Stomach (tissue), 9 donors: ENCODE data around the gene TLE2. TPM values are rescaled to one million over a fixed set of nuclear protein-coding genes. Genes with fewer than 3 reads are reported as not detected.
A peak's percentile ranks its signal among the peaks of the same experiment; 100 is the strongest.
"Not testable (repeated sequence)": the region's sequence is repeated elsewhere in the genome, so short reads cannot be mapped to it uniquely, and the experiment has no call there.

Experiments used
- DNase-seq, 2 donors: peaks; one replicate each; pipeline versions ENCODE4 v3.0.0 to v3.0.0-alpha.2; 2013 to 2019
- H3K27ac ChIP-seq, 5 donors: fragments of 200-600 bp in 4 of 5; sonication (generic) in 4 of 5; one replicate each; pipeline ENCODE4 v1.5.1; 2013 to 2019; ENCODE audit warnings: mild to moderate bottlenecking in 1 of 5, moderate library complexity in 1 of 5
- H3K27me3 ChIP-seq, 3 donors: fragments of 200-600 bp; sonication (generic); one replicate each; pipeline ENCODE4 v1.5.1; 2017 to 2019; ENCODE audit warnings: mixed run types in 1 of 3
- H3K36me3 ChIP-seq, 4 donors: fragments of 200-600 bp; sonication (generic); 1 replicate in 3 of 4; 2 replicates in 1 of 4; pipeline ENCODE4 v1.5.1; 2016 to 2019
- H3K4me1 ChIP-seq, 4 donors: fragments of 200-600 bp; sonication (generic); one replicate each; pipeline ENCODE4 v1.5.1; 2016 to 2019
- H3K4me3 ChIP-seq, 4 donors: fragments of 200-600 bp; sonication (generic) in 3 of 4; one replicate each; pipeline ENCODE4 v1.5.1; 2016 to 2019; ENCODE audit warnings: mild to moderate bottlenecking in 1 of 4
- H3K9me3 ChIP-seq, 4 donors: fragments of 200-600 bp; sonication (generic); one replicate each; pipeline ENCODE4 v1.5.1; 2016 to 2019
- EP300 ChIP-seq: sonication (generic); formaldehyde crosslinking; IDR thresholded peaks from one replicate; pipeline ENCODE4 v1.6.1; 2017; ENCODE audit warnings: antibody characterized with exemption
- POLR2A ChIP-seq, 4 donors: fragments of 450-650 bp; IDR thresholded peaks; one replicate each; pipeline ENCODE4 v1.6.1; 2016; ENCODE audit warnings: antibody characterized with exemption in 4 of 4, control low read depth in 2 of 4, mild to moderate bottlenecking in 1 of 4, moderate library complexity in 1 of 4
- POLR2AphosphoS5 ChIP-seq, 3 donors: sonication (generic); formaldehyde crosslinking; IDR thresholded peaks; one replicate each; pipeline ENCODE4 v1.6.1; 2016; ENCODE audit warnings: antibody characterized with exemption in 3 of 3
- WGBS, 5 donors: extraction: QIAGEN DNeasy Blood & Tissue Kit in 3 of 5; methylation state at CpG; one replicate each; pipeline versions ENCODE4 v1.1.5 to v1.1.7; 2013 to 2018; 5-methylcytosine and 5-hydroxymethylcytosine counted together
- intact Hi-C: fragments of 100-400 bp; cut with DNase I; formaldehyde crosslinking; loops from one replicate; pipeline ENCODE4 v1.15.1; 2023; ENCODE audit warnings: low total_unique reads
- polyA plus RNA-seq, 3 donors: library from polyadenylated mRNA; stranded (reverse); fragments of 200-250 nt; gene quantifications; one replicate each; pipeline ENCODE4 v1.2.3, GENCODE V29; 2013
- total RNA-seq, 5 donors: library from RNA; depleted of rRNA; stranded (reverse); fragments of >200 nt; gene quantifications; one replicate each; pipeline versions ENCODE4 v1.1.0 to v1.2.3, GENCODE V29; 2014 to 2016
- TF ChIP-seq, protein P1 (sequence below), 7 experiments: fragments of 450-650 bp in 4 of 7; fragments of 200-600 bp in 3 of 7; sonication (generic) in 3 of 7; IDR thresholded peaks; one replicate each; pipeline ENCODE4 v1.5.1; 2016 to 2019; ENCODE audit warnings: antibody characterized with exemption in 7 of 7, control low read depth in 2 of 7, mild to moderate bottlenecking in 1 of 7
- donor health status: healthy with polysubstance abuse.
- donor health status: Bipolar disorder and iron deficiency.
- donor health status: healthy.

The TLE2 gene
- total and polyA plus RNA-seq, 8 donors: 13.8 to 92.9 (median 23.8) TPM

DNA sequence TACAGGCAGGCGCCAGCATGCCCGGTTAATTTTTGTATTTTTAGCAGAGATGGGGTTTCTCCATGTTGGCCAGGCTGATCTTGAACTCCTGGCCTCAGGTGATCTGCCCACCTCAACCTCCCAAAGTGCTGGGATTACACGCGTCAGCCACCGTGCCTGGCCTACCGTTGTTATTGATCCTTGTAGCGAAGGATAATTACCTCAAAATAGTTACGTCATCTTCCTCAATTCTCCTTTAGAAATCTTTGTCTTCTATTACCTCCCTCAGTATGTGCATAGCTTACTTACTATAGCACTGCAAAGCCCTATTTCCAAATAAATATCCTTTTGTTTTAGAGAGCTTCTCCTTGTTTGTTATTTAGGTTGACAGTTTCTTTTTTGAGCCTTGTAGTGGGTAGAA lies 61.1 kb downstream of the TLE2 start:
- Histone ChIP-seq H3K4me3 (no peak overlapping the region), H3K27me3 (no peaks in the 10 kb centered on the region), H3K27ac (no peak overlapping the region), H3K36me3 (no peaks in the 10 kb centered on the region), H3K4me1 (peaks cover 15 to 35% (median 24%) of the 10 kb centered on the region in 4 donors), H3K9me3 (no peaks in the 10 kb centered on the region)
- 78 to 88% (median 86%) methylated on average over 8 of the region's 8 CpGs for WGBS, 5 donors
- intact Hi-C loops: no loop called here
- DNase-seq: no peak
- TF ChIP-seq, protein P1, sequence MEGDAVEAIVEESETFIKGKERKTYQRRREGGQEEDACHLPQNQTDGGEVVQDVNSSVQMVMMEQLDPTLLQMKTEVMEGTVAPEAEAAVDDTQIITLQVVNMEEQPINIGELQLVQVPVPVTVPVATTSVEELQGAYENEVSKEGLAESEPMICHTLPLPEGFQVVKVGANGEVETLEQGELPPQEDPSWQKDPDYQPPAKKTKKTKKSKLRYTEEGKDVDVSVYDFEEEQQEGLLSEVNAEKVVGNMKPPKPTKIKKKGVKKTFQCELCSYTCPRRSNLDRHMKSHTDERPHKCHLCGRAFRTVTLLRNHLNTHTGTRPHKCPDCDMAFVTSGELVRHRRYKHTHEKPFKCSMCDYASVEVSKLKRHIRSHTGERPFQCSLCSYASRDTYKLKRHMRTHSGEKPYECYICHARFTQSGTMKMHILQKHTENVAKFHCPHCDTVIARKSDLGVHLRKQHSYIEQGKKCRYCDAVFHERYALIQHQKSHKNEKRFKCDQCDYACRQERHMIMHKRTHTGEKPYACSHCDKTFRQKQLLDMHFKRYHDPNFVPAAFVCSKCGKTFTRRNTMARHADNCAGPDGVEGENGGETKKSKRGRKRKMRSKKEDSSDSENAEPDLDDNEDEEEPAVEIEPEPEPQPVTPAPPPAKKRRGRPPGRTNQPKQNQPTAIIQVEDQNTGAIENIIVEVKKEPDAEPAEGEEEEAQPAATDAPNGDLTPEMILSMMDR (IDR thresholded peaks at IDR 0.05): no peak
- no peak for TF ChIP-seq EP300
- TF ChIP-seq POLR2AphosphoS5 (IDR thresholded peaks at IDR 0.05): no peak
- TF ChIP-seq POLR2A (IDR thresholded peaks at IDR 0.05): no peak

DNA sequence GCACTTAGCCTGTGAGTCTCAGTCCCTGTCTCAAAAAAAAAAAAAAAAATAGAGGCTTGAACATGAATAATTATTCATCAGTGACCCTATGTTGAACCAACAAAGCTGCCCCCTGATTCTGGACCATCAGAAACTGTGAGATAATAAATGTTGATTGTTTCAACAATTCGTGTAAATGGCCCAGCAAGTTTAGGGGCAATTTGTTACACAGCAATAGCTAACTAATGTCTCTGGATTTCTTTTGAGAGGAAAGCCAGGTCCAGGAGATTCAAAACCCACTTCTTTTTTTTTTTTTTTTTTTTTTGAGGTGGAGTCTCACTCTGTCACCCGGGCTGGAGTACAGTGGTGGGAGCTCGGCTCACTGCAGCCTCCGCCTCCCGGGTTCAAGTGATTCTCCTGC lies 64.2 kb downstream of the TLE2 start:
- no peaks in the 10 kb centered on the region for H3K36me3 ChIP-seq
- intact Hi-C loops: loop anchor here (5.0 kb wide), 1 partner anchor 142 kb away; no protein-coding TSS in a partner anchor
- TF ChIP-seq POLR2AphosphoS5 (IDR thresholded peaks at IDR 0.05): no peak
- no peak for TF ChIP-seq EP300
- no peak for TF ChIP-seq POLR2A (IDR thresholded peaks at IDR 0.05)
- TF ChIP-seq, protein P1 (IDR thresholded peaks at IDR 0.05): no peak
- H3K27ac ChIP-seq: no peak overlapping the region
- H3K4me1 ChIP-seq: peaks cover 14 to 26% (median 18%) of the 10 kb centered on the region in 4 donors
- H3K27me3 ChIP-seq: no peaks in the 10 kb centered on the region
- no peak overlapping the region for H3K4me3 ChIP-seq
- DNase-seq: no peak
- no peaks in the 10 kb centered on the region for H3K9me3 ChIP-seq
- WGBS, 5 donors: 90 to 97% (median 95%) methylated on average over 5 of the region's 5 CpGs

GRCh38 chr19:2963631-2964030 lies 65.4 kb downstream of the TLE2 start:
- not testable (repeated sequence) for H3K27me3 ChIP-seq, DNase-seq, H3K9me3 ChIP-seq, H3K36me3 ChIP-seq, H3K27ac ChIP-seq, H3K4me3 ChIP-seq
- intact Hi-C loops: loop anchor here (5.0 kb wide), 1 partner anchor 144 kb away; no protein-coding TSS in a partner anchor
- 75 to 87% (median 80%) methylated on average over 12 of the region's 12 CpGs for WGBS, 5 donors
- peaks cover 5 to 15% (median 9%) of the 10 kb centered on the region in 4 donors for H3K4me1 ChIP-seq

GRCh38 chr19:2963122-2963521 lies 66.0 kb downstream of the TLE2 start:
- no peak overlapping the region for H3K27ac ChIP-seq
- H3K36me3 ChIP-seq: no peaks in the 10 kb centered on the region
- H3K4me3 ChIP-seq: no peak overlapping the region
- intact Hi-C loops: loop anchor here (5.0 kb wide), 1 partner anchor 144 kb away; no protein-coding TSS in a partner anchor
- 84 to 93% (median 90%) methylated on average over 5 of the region's 5 CpGs for WGBS, 5 donors
- no peak for DNase-seq
- H3K9me3 ChIP-seq: no peaks in the 10 kb centered on the region
- no peaks in the 10 kb centered on the region for H3K27me3 ChIP-seq
- H3K4me1 ChIP-seq: peaks cover 0 to 10% (median 4%) of the 10 kb centered on the region in 4 donors
- TF ChIP-seq, protein P1 (IDR thresholded peaks at IDR 0.05): no peak
- TF ChIP-seq EP300 (no peak), POLR2AphosphoS5 (IDR thresholded peaks at IDR 0.05) (no peak), POLR2A (IDR thresholded peaks at IDR 0.05) (no peak)

GRCh38 chr19:2962018-2962670 lies 66.9 kb downstream of the TLE2 start:
- Histone ChIP-seq H3K36me3 (no peaks in the 10 kb centered on the region), H3K27ac (no peak overlapping the region), H3K27me3 (no peaks in the 10 kb centered on the region), H3K4me1 (peaks cover 0 to 10% (median 4%) of the 10 kb centered on the region in 4 donors), H3K9me3 (no peaks in the 10 kb centered on the region), H3K4me3 (peak overlapping the region in 1 of 4 donors; percentile 15)
- 35 to 42% (median 38%) methylated on average over 16 to 17 of the region's 17 CpGs for WGBS, 5 donors
- TF ChIP-seq POLR2A (IDR thresholded peaks at IDR 0.05) (no peak), EP300 (no peak), POLR2AphosphoS5 (IDR thresholded peaks at IDR 0.05) (peak in 2 of 3 donors; percentile 30 to 48)
- TF ChIP-seq, protein P1 (IDR thresholded peaks at IDR 0.05): peak in 5 of 7 experiments; percentile 48 to 95 (median 80)
- intact Hi-C loops: loop anchor here (5.0 kb wide), 1 partner anchor 145 kb away; no protein-coding TSS in a partner anchor
- DNase-seq: peak; percentile 49 to 91
